Stimulated activated CD4-positive, alpha-beta T cell treated with anti-CD3 and anti-CD28 coated beads, Interleukin-2, amount 100 ng/mL, for 4 hours (primary cell): ENCODE measurements around the gene TGFBR1.

Source experiments
- DNase-seq: peaks from one replicate; pipeline ENCODE4 v3.0.0-alpha.2; 2020; ENCODE audit warnings: low read depth

The TGFBR1 gene

DNA sequence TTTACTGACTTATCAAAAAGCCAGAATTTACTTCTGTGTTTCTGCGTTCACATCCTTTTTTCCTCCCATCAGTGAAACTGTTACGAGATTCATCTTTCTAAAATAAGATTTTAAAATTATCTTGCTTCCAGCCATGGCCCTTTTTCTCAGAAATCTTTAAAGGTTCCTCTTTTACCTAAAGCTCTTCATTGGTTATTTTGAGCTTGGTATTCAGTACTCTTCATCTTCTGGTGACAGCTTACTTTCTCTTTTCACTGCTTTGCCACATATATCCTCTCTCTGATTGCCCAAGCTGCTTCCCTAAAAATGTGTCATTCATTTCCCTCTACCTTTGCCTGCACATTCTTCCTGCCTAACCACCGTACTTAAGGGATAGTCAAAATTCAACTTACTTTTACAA, 32.3 kb downstream of the TGFBR1 start:
- DNase-seq: no peak

DNA sequence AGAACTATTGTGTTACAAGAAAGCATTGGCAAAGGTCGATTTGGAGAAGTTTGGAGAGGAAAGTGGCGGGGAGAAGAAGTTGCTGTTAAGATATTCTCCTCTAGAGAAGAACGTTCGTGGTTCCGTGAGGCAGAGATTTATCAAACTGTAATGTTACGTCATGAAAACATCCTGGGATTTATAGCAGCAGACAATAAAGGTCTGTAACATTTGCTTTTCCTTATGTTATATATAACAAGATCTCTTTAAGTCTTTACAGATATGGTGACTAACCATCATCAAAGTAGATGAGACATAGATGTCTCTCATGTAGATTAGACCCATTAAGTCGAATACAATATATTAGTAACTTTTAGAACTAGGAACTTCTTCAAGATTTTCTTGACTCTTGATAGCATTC, 33.0 kb downstream of the TGFBR1 start:
- DNase-seq: no peak

DNA sequence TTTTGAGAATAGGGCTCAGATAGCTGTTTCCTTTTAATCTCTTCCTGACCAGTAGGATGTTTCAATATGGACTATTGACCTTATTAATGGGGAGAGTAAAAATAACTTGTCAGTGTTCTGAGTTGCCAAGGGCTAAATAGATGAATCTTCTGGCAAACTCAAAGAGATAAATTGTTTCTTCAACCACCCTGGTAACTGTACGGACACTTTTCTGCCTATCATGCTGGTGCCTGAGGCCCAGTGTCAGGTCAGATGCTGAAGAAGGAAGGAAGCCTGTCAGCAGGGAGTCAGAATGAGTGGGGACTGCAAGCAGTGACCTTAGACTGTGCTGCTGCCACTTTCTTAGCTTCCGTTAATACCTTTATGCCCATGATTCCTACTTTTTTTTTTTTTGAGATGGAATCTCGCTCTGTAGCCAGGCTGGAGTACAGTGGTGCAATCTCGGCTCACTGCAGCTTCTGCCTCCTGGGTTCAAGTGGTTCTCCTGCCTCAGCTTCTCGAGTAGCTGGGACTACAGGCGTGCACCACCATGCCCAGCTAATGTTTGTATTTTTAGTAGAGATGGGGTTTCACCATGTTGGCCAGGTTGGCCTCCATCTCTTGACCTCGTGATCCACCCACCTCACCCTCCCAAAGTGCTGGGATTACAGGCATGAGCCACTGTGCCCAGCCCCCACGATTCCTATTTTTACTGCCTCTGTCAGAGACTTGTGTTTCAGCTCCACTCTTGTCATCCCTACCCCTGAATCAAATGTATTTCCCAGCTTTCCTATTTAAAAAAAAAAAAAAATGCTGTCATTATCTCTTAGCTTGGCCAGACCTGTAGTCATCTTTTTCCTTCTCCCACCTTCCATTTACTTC, 33.7 kb downstream of the TGFBR1 start:
- no peak for DNase-seq

DNA sequence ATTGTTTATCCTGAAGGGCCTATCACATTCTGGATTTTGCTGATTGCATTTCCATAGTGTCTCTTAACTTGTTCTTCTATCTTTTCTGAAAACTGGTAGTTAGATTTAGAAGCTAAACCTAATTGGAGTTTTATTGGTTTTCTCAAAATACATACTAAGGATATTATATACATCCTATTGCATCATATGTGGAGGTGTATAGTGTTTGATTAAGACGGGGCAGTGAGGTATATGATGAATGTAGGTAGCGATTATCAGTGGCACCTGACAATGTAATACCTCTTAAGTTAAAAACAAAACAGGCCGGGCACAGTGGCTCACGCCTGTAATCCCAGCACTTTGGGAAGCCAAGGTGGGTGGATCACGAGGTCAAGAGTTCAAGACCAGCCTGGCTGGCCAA, 35.0 kb downstream of the TGFBR1 start:
- no peak for DNase-seq

DNA sequence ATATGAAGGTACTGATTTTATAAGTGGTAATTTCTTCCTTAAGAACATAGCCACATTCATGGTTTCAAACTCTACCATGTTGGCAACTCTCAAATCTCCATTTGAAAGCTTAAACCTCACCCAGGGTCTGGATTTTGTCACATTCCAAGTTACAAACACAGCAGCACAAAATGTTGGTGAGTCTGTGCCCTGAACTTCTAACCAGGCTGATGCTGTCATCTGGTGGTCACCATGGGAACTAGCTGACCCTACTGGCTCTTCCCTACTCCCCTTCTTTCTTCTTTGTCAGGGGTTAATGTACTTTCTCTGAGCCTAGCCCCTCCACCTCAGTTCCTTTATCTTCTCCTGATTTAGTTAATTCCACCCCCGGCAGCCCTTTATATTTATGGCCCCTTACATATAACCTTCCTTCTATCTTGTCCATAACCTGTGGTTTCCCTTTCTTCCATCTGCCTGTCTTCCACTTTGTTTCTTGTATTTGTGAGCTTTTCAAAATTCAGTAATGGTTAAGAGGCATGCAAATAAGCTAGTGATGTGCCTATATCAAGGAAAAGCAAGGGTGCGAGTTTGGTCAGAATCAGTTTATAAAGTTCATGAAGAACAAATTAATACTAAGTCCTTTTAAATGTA, 35.9 kb downstream of the TGFBR1 start:
- peak; percentile 22 for DNase-seq

DNA sequence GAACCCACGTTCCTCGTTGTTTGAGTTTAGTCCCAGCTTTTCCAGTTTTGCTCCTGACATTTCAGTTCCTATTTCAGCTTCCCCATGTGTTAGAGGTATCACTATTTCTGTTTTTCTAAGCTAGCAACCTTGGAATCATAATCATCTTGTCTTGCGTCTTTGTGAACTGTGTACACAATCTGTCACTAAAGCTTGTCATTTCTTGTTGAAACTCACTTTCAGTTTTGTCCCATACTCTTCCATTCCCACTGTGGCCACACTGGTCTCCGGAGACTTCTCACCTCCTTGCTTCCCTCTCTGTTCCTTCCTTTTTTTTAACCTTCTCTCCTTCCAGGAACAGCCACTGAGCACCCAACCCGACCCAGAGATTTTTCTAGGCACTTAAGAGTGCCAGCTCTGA, 36.9 kb downstream of the TGFBR1 start:
- no peak for DNase-seq

DNA sequence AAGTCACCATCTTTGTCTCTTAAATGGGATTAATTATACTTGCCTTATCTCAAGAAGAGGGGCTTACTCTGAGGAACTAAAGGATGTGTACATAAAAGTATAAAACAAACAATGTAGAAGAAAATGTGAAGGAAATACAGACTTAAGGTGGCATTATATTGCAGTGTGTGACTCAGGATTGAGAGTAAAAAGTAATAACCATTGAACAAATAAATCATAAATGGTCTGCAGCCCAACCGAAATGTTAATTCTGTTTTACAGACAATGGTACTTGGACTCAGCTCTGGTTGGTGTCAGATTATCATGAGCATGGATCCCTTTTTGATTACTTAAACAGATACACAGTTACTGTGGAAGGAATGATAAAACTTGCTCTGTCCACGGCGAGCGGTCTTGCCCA, 37.4 kb downstream of the TGFBR1 start:
- no peak for DNase-seq

DNA sequence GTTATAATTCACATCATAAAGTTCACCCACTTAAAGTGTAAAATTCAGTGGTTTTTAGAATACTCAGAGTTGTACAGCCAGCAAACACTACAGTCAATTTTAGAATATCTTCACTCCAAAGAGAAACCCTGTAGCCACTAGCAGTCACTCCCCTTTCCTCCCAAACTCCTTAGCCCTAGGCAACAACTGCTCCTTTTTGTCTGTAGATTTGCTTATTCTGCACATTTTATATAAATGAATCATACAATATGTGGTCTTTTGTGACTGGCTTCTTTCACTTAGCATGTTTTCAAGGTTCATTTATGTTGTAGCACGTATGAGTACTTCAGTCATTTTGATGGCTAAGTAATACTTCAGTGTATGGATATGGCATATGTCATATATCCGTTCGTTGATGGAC, 38.7 kb downstream of the TGFBR1 start:
- no peak for DNase-seq

DNA sequence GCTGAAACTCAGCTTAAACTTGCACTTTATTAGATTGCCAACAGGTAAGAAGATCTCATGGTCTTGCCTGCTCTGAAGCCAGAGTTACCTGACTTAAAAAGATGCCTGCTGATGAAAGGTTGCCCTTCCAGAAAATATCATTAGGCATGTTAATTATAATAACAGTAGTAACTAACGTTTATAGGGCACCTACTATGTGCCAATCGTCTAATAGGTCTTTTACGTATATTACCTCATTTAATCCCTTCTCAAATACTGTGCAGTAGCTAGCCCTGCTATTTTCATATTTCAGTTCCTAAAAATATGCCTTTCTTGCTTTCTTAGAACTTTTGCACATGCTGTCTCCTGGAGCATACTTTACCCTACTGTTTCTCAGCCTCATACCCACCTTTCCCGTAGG, 40.1 kb downstream of the TGFBR1 start:
- no peak for DNase-seq

DNA sequence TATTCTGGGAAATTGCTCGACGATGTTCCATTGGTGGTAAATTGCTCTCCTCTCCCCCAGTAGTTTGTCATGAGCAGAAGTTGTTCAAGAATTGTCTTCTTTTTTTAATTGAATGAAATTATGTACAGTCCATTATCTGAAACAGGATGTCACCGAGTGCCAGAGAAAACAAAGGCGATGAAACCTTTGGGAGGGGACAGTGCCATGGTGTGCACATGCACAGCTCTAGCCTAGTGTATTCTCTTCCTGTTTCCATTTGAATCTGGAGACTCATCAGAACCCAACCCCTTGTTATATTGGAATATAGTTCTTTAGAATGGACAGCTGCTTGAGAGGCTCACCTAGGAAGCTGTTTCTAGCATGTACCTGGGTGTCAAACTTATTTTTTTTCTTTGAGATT, 41.7 kb downstream of the TGFBR1 start:
- DNase-seq: no peak

DNA sequence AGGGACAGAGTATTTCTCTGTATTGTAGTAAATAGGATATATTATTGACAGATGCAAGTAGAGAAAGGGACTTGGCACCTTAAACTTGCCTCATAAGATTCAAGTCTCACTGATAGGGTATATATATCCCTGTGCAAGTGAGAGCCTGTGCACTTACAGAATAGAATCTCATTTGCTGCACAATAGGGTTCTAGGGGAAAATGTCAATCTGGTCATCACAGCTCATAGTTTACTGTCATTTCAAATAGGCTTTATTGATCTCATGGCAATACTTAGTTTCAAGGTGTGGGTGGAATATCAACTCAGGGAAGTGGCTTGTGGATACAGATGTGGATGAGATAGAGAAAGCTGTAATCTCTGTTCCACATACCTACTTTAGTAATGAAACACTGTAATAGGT, 42.3 kb downstream of the TGFBR1 start:
- no peak for DNase-seq

DNA sequence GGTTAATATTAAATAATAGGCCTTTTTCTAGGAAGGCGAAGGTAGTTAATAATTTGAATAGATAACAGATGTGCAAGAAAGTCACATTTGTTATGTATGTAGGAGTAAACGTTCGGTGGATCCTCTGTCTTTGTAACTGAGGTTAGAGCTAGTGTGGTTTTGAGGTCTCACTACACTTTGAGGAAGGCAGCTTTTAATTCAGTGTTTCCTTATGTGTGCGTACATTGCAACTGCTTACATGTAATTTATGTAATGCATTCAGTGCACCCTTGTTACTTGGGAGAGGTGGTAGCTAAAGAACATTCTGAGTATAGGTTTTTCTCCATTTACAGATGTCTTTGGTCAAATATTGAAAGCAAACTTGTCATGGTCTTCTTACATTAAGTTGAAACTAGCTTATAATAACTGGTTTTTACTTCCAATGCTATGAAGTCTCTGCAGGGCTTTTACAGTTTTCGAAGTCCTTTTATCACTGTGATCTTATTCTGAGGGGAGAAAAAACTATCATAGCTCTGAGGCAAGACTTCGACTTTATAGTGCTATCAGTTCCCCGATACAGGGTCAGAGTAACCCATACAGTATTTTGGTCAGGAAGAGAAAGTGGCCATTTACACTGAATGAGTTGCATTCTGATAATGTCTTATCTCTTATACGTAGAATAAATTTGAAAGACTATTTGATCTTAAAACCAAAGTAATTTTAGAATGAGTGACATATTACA, 45.7 kb downstream of the TGFBR1 start:
- no peak for DNase-seq

DNA sequence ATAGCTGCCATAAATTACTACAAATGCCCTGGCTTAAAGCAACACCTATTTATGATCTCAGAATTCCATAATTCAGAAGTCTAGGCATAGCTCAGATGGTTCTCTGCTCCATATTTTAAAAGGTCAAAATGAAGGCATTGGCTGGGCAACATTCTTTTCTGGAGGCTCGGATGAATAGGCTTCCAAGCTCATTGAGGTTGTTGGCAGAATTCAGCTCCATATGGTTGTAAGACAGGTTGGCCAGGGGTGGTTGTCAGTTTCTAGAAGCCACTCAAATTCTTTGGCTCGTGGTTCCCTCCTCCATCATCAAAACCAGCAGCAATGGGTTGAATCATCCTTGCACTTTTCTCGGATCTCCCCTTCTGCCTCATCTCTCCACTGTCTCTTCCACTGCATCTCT, 49.4 kb downstream of the TGFBR1 start:
- no peak for DNase-seq

DNA sequence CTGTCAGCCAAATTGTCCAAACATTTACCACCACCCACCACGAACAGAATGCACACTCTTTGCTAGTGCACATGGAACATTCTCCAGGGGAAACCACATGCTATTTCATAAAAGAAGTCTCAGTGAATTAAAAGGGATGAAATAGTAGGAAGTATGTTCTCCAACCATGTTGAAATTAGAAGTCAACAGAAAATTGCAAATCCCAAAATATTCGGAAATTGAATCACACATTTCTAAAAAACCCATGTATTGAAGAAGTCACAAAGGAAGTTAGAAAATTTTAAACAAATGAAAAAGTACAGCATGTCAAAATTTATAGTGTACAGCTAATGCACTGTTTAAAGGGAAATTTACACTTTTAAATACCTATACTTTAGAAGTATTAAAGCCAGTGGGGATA, 50.8 kb downstream of the TGFBR1 start:
- DNase-seq: no peak

DNA sequence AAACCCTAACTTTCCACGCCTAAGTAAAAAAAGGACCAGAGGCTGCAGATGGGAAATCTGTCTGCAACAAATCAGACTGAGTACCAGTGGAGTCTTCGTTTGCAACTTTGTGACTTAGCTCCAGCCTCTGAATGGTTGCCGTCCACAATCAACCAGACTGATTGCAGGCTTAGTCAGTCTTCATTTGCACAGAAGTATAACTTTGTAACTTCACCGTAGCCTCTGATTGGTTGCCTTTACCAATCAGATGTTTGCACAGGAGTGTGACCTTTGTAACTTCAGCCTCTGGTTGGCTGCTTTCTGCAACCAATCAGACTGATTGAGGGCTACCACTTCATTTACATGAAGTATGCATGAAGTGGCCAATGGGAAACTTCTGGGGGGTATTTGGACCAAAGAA, 53.7 kb downstream of the TGFBR1 start:
- DNase-seq: no peak

DNA sequence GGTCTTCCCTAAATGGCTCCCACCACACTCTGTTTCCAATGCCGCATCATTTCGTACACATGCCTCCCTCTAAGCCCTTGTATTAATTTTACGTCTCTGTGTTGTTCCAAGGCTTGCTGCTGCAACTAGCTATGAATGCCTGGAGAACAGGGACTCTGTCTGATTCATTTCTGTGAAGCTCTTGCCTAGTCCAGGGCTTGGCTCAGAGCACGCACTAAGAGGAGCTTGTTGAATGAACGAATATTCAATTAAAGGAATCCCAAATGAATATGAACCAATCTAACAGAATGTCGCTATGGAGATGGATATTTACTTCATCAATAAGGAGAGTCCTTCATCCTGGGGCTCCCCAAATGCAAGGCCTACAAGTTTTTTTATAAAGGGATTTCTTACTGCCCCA, 55.3 kb downstream of the TGFBR1 start:
- no peak for DNase-seq

DNA sequence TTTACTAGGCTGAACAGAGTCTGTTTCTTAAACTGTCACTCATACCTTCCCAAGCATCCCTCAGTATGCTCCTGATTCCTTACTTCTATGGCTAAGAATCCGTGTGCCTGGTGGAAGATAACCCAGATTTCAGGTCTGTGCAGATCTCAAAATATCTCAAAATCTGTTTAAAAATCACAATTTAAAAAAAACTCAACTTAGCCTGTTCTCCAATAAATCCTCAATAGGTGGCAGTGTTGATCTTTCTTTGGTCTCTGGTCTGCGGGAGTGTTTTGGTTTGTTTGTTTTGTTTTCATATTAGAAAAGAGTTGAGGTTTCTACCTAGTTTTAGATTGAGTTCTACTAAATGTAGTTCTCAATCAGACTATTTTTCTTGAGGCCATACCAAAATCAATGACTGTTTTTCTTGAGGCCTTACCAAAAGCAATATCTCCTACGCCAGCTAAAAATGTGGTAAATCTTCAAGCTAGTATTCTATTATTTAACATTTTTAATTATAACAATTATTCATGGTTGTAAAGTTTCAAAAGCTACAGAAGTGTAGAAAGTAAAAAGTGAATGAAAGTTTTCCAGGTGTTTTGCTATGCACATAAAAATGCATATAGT, 57.9 kb downstream of the TGFBR1 start:
- DNase-seq: no peak

DNA sequence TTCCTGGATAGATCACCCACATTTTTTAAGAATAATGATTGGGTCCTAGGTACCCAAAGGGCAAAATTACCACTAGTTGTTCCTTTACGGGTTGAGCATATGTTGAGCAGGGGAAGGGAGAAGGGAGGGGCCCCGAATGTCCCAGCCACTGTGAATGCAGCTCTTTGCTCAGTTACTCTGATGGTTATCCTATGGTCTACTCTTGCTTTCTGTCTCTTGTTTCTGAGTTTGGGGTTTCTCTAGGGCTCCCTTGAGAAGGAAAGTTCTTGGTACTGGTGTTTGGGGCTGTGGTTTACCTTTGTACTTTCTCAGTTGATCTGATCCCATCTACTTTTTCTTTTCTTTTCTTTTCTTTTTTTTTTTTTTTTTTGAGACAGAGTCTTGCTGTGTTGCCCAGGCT, 61.2 kb downstream of the TGFBR1 start:
- no peak for DNase-seq

DNA sequence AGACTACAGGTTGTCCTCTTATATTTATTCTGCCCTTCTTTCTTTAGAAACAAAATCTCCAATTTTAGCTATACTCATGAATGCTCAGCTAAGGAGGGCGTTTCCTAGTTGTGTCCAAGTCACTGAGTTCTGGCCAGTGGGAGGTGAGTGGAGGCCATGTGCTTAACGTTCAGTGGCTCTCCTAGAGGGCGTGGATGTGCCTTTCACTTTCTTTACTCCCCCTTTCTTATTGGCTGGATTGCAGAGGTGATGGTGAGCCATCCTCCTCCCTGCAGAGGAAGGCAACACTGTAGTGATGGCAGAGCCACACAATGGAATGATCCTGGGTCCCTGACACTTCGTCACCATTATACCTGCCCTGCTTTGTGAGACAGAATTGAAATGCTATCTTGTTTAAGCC, 62.2 kb downstream of the TGFBR1 start:
- DNase-seq: no peak

DNA sequence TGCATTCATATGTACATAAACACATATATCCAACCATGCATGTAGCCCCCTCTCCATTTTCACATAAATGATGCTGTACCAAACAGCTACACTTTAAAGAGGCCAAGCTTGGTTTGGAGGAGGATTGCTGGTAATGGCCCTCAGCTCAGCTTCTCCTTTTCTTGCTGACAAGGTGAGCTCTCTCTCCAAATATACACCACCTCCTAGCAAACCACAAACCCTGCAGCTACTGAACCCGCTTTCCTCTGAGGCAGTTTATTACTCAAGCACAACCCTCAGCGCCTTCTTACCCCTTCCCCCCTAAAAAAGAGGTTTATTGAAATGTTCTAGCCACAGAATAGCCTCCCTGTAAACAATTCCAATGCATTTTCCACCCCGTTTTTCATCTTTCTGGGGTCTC, 62.8 kb downstream of the TGFBR1 start:
- DNase-seq: no peak

DNA sequence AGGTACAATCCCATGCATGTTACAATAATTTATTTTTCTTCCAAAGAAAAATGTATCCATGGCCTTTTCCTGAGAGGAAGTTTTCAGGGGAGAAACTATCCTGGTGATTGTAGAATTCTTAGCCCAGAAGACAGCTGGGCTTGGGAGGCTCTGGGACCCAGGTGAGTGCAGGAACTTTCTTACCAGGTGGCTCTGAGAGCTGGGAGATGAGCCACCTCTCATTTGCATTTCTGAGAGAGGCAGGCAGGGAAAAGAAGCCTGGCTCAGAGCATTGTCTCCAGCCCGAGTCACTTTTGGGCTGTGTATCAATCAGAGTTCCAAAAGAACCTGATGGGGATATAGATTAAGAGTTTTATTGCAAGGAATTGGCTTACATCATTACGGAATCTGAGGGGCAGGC, 64.2 kb downstream of the TGFBR1 start:
- no peak for DNase-seq

DNA sequence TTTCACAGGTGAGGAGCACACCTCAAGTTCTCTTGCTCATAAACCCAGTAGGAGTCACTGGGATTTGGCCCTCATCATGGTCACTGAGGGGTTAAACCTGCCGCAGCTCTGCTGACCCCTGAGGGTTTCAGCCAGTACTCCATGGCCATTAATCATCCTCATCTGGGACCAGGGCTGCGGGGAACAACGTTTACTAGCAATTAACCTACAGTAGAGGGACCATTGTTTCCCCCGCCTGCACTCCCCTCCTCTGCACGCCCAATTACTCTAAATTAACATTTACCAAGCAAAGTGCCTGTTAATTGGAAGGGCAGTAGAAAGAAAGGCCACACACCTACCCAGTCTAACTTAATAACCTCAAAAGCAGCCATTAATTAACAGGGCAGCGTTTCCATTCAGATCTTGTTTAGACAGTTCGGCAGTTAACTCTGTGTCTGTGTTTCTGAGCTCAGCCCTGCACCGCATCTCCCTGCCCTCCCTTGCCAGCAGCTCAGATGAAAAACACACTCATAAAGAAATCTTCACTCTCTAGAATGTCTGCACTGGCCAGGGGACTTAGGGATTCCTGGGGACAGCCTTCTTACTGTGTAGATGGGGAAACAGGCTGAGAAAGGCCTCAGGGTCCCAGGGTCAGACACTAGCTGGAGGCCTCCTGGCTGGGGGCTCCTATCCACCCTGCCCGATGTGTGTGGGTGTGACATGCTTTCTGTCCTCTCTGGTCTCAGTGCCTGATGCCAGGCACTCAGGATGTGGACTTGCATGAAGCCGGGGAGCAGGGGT, 65.3 kb downstream of the TGFBR1 start:
- no peak for DNase-seq
